LNCaP clone FGC (cell line): ENCODE data around the gene ZNF335.

ENCODE experiments used
- DNase-seq: peaks from one replicate; pipeline ENCODE4 v3.0.0-alpha.2; 2011; ENCODE audit warnings: low read depth
- H3K4me3 ChIP-seq: 2 replicates; pipeline ENCODE4 v1.5.1; 2011; ENCODE audit warnings: mild to moderate bottlenecking, low read depth, low read length, control low read depth
- TF ChIP-seq, protein P1 (sequence below): IDR thresholded peaks from 2 replicates; pipeline ENCODE4 v1.5.1; 2012; ENCODE audit warnings: mild to moderate bottlenecking; ENCODE audit not compliant: control insufficient read depth, insufficient read depth; ENCODE audit errors: extremely low read depth

Gene ZNF335

GRCh38 chr20:45910670-45911485 lies 61.1 kb downstream of the ZNF335 start:
- TF ChIP-seq, protein P1, sequence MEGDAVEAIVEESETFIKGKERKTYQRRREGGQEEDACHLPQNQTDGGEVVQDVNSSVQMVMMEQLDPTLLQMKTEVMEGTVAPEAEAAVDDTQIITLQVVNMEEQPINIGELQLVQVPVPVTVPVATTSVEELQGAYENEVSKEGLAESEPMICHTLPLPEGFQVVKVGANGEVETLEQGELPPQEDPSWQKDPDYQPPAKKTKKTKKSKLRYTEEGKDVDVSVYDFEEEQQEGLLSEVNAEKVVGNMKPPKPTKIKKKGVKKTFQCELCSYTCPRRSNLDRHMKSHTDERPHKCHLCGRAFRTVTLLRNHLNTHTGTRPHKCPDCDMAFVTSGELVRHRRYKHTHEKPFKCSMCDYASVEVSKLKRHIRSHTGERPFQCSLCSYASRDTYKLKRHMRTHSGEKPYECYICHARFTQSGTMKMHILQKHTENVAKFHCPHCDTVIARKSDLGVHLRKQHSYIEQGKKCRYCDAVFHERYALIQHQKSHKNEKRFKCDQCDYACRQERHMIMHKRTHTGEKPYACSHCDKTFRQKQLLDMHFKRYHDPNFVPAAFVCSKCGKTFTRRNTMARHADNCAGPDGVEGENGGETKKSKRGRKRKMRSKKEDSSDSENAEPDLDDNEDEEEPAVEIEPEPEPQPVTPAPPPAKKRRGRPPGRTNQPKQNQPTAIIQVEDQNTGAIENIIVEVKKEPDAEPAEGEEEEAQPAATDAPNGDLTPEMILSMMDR: no peak
- no peak for DNase-seq
- no peak overlapping the region for H3K4me3 ChIP-seq

DNA sequence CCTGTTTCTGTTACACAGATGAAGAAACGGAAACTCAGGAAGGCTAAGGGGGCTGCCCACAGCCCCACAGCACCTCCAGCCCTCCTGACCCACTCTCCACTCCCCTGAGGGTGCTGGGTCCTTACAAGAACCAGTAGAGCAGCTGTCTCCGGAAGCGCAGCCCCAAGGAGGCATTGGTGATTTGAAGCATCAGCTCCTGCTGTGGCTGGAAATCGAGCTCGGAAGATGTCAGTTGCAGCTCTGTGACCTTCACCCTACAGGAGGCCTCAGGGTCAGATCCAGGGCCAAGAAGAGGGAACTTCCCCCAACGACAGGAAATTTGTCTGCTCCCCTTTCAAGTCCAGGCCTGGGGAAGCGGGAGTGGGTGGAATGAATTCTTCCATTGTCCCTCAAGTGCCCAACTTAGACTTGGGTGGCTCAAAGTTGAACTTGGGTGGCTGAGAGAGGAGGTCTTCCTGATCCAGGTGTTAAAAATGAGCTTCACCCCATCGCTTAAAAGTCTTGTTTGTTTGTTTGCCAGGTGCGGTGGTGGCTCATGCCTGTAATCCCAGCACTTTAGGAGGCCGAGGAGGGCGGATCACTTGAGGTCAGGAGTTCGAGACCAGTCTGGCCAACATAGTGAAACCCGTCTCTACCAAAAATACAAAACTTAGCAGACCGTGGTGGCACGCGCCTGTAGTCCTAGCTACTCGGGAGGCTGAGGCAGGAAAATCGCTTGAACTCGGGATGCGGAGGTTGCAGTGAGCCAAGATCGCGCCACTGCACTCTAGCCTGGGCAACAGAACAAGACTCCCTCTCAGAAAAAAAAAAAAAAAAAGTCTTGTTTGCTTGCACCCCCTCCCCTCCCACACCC lies 62.0 kb downstream of the ZNF335 start:
- no peak for DNase-seq
- TF ChIP-seq, protein P1: no peak
- no peak overlapping the region for H3K4me3 ChIP-seq

GRCh38 chr20:45909336-45909808 lies 62.6 kb downstream of the ZNF335 start:
- DNase-seq: no peak
- TF ChIP-seq, protein P1: no peak
- no peak overlapping the region for H3K4me3 ChIP-seq

GRCh38 chr20:45908084-45908483 lies 63.9 kb downstream of the ZNF335 start:
- TF ChIP-seq, protein P1: no peak
- H3K4me3 ChIP-seq: no peak overlapping the region
- DNase-seq: no peak

- no peak for DNase-seq
- TF ChIP-seq, protein P1: no peak
Observed at GRCh38 chr20:45907219-45907948, 64.6 kb downstream of the ZNF335 start.

GRCh38 chr20:45905505-45906079 lies 66.4 kb downstream of the ZNF335 start:
- TF ChIP-seq, protein P1: no peak
- H3K4me3 ChIP-seq: no peak overlapping the region

More at GRCh38 chr20:45907219-45907948, 64.6 kb downstream of the ZNF335 start:
- no peak overlapping the region for H3K4me3 ChIP-seq

More at GRCh38 chr20:45905505-45906079, 66.4 kb downstream of the ZNF335 start:
- no peak for DNase-seq
